Psoas muscle (tissue), 8 donors: ENCODE results near the gene FAM219A. TPM values are rescaled to one million over a fixed set of nuclear protein-coding genes. Genes with fewer than 3 reads are reported as not detected.

Source experiments
- ATAC-seq, 4 donors: fragments of 200-7000 bp; cut with Tn5 transposase; one replicate each; pipeline ENCODE4 v1.9.1; 2020; ENCODE audit warnings: moderate library complexity in 3 of 4, mild to moderate bottlenecking in 2 of 4
- DNase-seq, 2 donors: peaks; one replicate each; pipeline ENCODE4 v3.0.0-alpha.2; 2020
- H3K27ac ChIP-seq: fragments of 200-600 bp; one replicate; pipeline ENCODE4 v1.8.0; 2022
- H3K27me3 ChIP-seq, 3 donors: fragments of 200-600 bp in 1 of 3; one replicate each; pipeline versions ENCODE4 v1.6.1 to v1.8.0; 2013 to 2022; ENCODE audit warnings: low read length in 2 of 3, mild to moderate bottlenecking in 2 of 3, moderate library complexity in 1 of 3; ENCODE audit not compliant: insufficient read depth in 3 of 3
- H3K36me3 ChIP-seq, 2 donors: fragments of 200-600 bp in 1 of 2; one replicate each; pipeline versions ENCODE4 v1.6.1 to v1.8.0; 2013 to 2022; ENCODE audit warnings: low read depth in 1 of 2, mild to moderate bottlenecking in 1 of 2, moderate library complexity in 1 of 2; ENCODE audit not compliant: insufficient read depth in 1 of 2
- H3K4me1 ChIP-seq: fragments of 200-600 bp; one replicate; pipeline ENCODE4 v1.8.0; 2022
- H3K4me3 ChIP-seq: fragments of 200-600 bp; one replicate; pipeline ENCODE4 v1.8.0; 2022; ENCODE audit warnings: mild to moderate bottlenecking
- H3K9me3 ChIP-seq: fragments of 200-600 bp; one replicate; pipeline ENCODE4 v1.8.0; 2022
- CTCF ChIP-seq: fragments of 200-600 bp; IDR thresholded peaks from one replicate; pipeline ENCODE4 v1.8.0; 2022; ENCODE audit warnings: antibody characterized with exemption
- WGBS, 3 donors: extraction: QIAGEN DNeasy Blood & Tissue Kit; methylation state at CpG; one replicate each; pipeline versions ENCODE4 v1.1.6 to v1.1.7; 2013; 5-methylcytosine and 5-hydroxymethylcytosine counted together
- intact Hi-C, 2 donors: fragments of 100-400 bp; cut with DNase I; formaldehyde crosslinking; loops; one replicate each; pipeline versions ENCODE4 v1.11.0 to v1.14.2; 2022
- polyA plus RNA-seq, 3 donors: library from polyadenylated mRNA; stranded (reverse); fragments of 200-250 nt; gene quantifications; one replicate each; pipeline ENCODE4 v1.2.3, GENCODE V29; 2013
- total RNA-seq, 4 donors: library from RNA; stranded (reverse); fragmentation: NEBNext Ultra II Directional in 2 of 4; extraction: Animal tissue kit (Norgen Biotek cat#: 25700) in 2 of 4; gene quantifications; one replicate each; pipeline versions ENCODE4 v1.2.1 to v1.2.4, GENCODE V29; 2021 to 2023
- donor health status: healthy with polysubstance abuse.
- donor health status: DM: no; HTN: no; CAD: no; lungs with moderate emphysema.
- donor health status: Bipolar disorder and iron deficiency.
- donor health status: healthy.
- donor health status: DM: yes; HTN: yes; CAD: no.
- donor health status: DM: no; HTN: no; CAD: no.
- donor health status: DM: no; HTN: no; CAD: no.
- donor health status: DM: yes; HTN: yes; CAD: no.

The FAM219A gene
- total and polyA plus RNA-seq, 7 donors, result 25.4 to 99.4 (median 36.5) TPM

GRCh38 chr9:34491596-34491995, 33.2 kb upstream of the FAM219A start:
- WGBS, 3 donors, result 46 to 56% (median 49%) methylated on average over 2 of the region's 2 CpGs
- TF ChIP-seq CTCF, result no peak
- Histone ChIP-seq H3K9me3 (no peaks in the 10 kb centered on the region), H3K36me3 (no peaks in the 10 kb centered on the region), H3K27ac (no peak overlapping the region), H3K27me3 (no peaks in the 10 kb centered on the region), H3K4me1 (no peaks in the 10 kb centered on the region), H3K4me3 (no peak overlapping the region)
- intact Hi-C loops, result no loop called here
- DNase-seq, result no peak
- ATAC-seq, result no peak

GRCh38 chr9:34490760-34491159, 32.4 kb upstream of the FAM219A start:
- 60 to 67% (median 66%) methylated on average over 3 of the region's 3 CpGs for WGBS, 3 donors
- Histone ChIP-seq H3K36me3 (no peaks in the 10 kb centered on the region), H3K4me1 (no peaks in the 10 kb centered on the region), H3K9me3 (no peaks in the 10 kb centered on the region), H3K27me3 (no peaks in the 10 kb centered on the region), H3K4me3 (no peak overlapping the region), H3K27ac (no peak overlapping the region)
- intact Hi-C loops, result no loop called here
- DNase-seq, result no peak
- no peak for ATAC-seq
- TF ChIP-seq CTCF, result no peak

GRCh38 chr9:34490360-34490759, 32.0 kb upstream of the FAM219A start:
- ATAC-seq (no peak), DNase-seq (no peak)
- Histone ChIP-seq H3K27ac (no peak overlapping the region), H3K27me3 (no peaks in the 10 kb centered on the region), H3K4me3 (no peak overlapping the region), H3K4me1 (no peaks in the 10 kb centered on the region), H3K36me3 (no peaks in the 10 kb centered on the region), H3K9me3 (no peaks in the 10 kb centered on the region)
- WGBS, 3 donors, result 69 to 87% (median 77%) methylated on average over 1 of the region's 1 CpG
- TF ChIP-seq CTCF, result no peak
- intact Hi-C loops, result no loop called here

- H3K27me3 ChIP-seq, result no peaks in the 10 kb centered on the region
- intact Hi-C loops, result no loop called here
- H3K36me3 ChIP-seq, result no peaks in the 10 kb centered on the region
- H3K4me1 ChIP-seq, result peaks cover 9% of the 10 kb centered on the region
- DNase-seq, result no peak
- TF ChIP-seq CTCF, result no peak
- no peak overlapping the region for H3K27ac ChIP-seq
- no peak for ATAC-seq
- WGBS, 3 donors, result 64 to 67% (median 65%) methylated on average over 3 of the region's 3 CpGs
- no peak overlapping the region for H3K4me3 ChIP-seq
- H3K9me3 ChIP-seq, result no peaks in the 10 kb centered on the region
Observed at GRCh38 chr9:34486572-34486971, 28.2 kb upstream of the FAM219A start.

GRCh38 chr9:34485822-34486221, 27.5 kb upstream of the FAM219A start:
- H3K4me3 ChIP-seq, result no peak overlapping the region
- TF ChIP-seq CTCF, result no peak
- peaks cover 9% of the 10 kb centered on the region for H3K4me1 ChIP-seq
- DNase-seq (no peak), ATAC-seq (no peak)
- 75 to 84% (median 78%) methylated on average over 6 of the region's 6 CpGs for WGBS, 3 donors
- no peaks in the 10 kb centered on the region for H3K9me3 ChIP-seq
- H3K27ac ChIP-seq, result no peak overlapping the region
- no peaks in the 10 kb centered on the region for H3K36me3 ChIP-seq
- H3K27me3 ChIP-seq, result no peaks in the 10 kb centered on the region
- intact Hi-C loops, result no loop called here
